HL-60/S4 treated with retinoic acid at 250 ng/mL for 4 days and 3 days (cell line): Measurements from ENCODE around the gene SPECC1.
"Not testable (repeated sequence)": the region's sequence is repeated elsewhere in the genome, so short reads cannot be mapped to it uniquely, and the experiment has no call there.

Source experiments
- in situ Hi-C: fragments of 300-500 bp; cut with MboI; formaldehyde crosslinking; loops from 2 replicates; pipeline ENCODE4 v1.7.0; 2022; ENCODE audit warnings: low sequenced_read_pairs

SPECC1 gene

DNA sequence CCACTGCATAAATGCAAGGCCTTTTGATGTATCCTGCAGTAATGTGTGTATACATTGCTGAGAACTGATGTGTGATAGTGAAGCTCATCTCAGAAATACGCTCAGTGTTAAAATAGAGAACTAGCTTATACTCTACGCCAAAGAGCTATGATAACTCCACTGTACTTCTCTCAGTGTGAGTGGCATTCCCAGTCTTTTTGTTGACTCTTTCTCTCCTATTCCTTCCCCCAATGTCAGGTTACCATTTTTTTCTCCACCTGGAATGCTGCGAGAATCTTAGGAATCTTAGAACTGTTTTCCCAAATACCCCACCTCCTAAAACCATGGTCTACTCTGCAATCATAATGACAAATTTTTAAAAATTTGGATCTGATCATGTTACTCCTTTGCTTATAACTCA lies 342.2 kb downstream of the SPECC1 start:
- in situ Hi-C loops: not testable (repeated sequence)

DNA sequence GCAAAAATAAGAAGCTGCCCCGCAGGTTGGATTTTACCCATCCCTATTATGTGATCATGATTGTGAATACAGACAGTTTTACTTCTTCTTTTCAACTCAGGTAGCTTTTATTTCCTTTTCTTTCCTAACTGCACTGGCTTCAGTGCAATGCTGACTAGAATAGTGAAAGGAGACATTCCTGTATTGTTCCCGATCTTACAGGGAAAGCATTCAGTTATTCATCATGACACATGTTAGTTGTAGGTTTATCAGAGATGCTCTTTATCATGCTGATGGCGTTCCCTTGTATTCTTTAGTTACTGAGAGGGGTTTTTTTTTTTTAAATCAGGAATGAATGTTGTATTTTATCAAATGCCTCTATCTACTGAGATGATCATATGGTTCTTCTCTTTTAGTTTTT lies 343.4 kb downstream of the SPECC1 start:
- in situ Hi-C loops: not testable (repeated sequence)

DNA sequence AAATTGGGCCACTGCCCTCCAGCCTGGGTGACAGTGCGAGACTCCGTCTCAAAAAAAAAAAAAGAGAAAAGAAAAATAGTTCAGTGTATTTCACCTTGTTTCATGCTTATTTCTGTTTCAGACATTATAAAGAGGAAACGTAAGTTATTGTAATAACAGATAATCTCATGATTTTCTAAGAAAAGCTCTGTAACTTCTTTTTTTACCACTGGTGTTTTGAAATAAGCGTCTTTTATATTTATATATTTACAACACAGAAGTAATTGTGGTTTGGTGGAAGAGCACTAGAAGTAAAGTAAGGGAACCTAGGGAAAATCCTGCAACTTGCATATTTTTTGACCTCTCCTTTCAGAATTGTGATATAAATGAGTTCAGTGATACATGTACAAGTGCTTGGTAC lies 354.7 kb downstream of the SPECC1 start:
- in situ Hi-C loops: not testable (repeated sequence)
